ENCODE results near the gene PAK5. TPM values are rescaled to one million over a fixed set of nuclear protein-coding genes. Genes with fewer than 3 reads are reported as not detected.

Gene PAK5
- total RNA-seq, 1 donor = not detected

DNA sequence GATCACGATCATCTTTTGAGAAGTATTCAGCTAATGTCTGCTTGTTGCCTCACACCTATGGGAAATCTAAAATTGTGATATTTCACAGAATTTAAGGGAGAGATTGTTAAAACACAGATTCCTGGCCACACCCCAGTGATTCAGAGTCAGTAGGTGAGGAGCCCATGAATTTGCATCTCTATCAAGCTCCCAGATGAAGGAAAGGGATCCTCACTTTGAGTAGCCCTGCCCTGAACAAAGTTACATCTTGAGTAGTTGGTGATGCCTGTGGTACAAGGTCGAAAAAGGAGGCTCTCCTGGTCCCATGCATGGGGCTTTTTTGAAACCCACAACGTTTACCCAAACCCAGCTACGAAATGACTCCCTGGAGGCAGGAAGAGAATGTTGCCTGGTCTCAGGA lies 79.5 kb downstream of the PAK5 start:
- no peak for DNase-seq (ENCODE audit: low read depth)
- TF ChIP-seq, protein P1, sequence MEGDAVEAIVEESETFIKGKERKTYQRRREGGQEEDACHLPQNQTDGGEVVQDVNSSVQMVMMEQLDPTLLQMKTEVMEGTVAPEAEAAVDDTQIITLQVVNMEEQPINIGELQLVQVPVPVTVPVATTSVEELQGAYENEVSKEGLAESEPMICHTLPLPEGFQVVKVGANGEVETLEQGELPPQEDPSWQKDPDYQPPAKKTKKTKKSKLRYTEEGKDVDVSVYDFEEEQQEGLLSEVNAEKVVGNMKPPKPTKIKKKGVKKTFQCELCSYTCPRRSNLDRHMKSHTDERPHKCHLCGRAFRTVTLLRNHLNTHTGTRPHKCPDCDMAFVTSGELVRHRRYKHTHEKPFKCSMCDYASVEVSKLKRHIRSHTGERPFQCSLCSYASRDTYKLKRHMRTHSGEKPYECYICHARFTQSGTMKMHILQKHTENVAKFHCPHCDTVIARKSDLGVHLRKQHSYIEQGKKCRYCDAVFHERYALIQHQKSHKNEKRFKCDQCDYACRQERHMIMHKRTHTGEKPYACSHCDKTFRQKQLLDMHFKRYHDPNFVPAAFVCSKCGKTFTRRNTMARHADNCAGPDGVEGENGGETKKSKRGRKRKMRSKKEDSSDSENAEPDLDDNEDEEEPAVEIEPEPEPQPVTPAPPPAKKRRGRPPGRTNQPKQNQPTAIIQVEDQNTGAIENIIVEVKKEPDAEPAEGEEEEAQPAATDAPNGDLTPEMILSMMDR (IDR thresholded peaks at IDR 0.05; ENCODE audit: insufficient read depth, low read length) = no peak
- H3K4me3 ChIP-seq (ENCODE audit: low read depth, low read length) = no peak overlapping the region

DNA sequence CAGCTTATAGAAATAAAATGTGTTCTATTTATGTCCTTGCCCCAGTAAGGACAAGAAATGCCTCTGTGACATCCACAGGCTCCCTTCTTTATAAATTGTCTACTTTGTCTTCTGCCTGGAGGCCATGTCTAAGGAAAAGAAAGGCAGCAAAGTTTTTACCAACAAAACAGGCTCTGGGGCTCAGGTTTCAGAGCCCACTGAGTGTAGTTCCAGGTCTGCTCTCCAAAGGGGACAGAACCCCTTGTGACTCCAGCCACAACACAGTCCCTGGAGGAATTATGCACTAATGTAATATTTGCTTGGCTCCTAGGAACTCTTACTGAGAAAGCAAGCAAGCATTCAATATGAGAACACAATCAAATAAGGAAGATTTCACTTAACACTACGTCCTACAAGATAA lies 80.1 kb downstream of the PAK5 start:
- TF ChIP-seq, protein P1 (IDR thresholded peaks at IDR 0.05; ENCODE audit: insufficient read depth, low read length) = no peak
- no peak for DNase-seq (ENCODE audit: low read depth)
- H3K4me3 ChIP-seq (ENCODE audit: low read depth, low read length) = no peak overlapping the region

DNA sequence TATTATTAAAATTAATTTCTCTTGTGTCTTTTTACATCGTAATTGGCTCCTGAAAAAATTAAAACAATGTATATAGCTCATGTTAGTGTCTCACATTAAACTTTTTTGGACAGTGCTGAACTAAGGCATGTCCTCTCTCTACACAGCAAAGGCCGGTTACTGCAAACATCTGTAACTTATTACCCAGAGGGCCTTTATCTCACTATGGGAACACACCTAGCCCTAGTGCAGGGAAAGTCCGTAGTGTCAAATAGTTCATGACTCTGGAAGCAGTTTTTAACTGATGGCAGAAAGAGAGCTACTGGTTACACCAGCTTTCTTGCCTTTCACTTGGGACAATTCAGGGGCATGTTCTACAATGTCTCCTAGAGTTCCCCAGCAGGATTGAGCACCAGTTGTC lies 82.2 kb downstream of the PAK5 start:
- TF ChIP-seq, protein P1 (IDR thresholded peaks at IDR 0.05; ENCODE audit: insufficient read depth, low read length) = no peak
- H3K4me3 ChIP-seq (ENCODE audit: low read depth, low read length) = no peak overlapping the region
- DNase-seq (ENCODE audit: low read depth) = no peak

DNA sequence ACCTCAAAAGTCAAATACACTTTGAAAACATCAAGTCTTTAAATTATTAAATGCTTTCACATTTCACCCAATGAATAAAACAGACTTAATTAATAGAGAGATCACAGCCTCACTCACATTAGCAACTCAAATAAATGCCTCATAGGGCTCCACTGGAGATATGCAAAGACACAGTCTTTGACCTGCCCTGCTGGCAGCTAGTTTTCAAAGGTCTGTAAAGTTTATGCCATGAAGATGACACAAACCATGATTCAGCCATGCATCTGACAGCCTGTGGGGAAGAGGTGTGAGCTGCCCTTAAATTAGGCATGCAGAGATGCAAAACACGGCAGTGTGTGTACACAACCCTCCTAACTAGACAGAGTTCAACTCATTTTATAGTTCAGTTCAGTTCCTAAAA lies 83.6 kb downstream of the PAK5 start:
- no peak for DNase-seq (ENCODE audit: low read depth)
- no peak overlapping the region for H3K4me3 ChIP-seq (ENCODE audit: low read depth, low read length)
- TF ChIP-seq, protein P1 (IDR thresholded peaks at IDR 0.05; ENCODE audit: insufficient read depth, low read length) = no peak

DNA sequence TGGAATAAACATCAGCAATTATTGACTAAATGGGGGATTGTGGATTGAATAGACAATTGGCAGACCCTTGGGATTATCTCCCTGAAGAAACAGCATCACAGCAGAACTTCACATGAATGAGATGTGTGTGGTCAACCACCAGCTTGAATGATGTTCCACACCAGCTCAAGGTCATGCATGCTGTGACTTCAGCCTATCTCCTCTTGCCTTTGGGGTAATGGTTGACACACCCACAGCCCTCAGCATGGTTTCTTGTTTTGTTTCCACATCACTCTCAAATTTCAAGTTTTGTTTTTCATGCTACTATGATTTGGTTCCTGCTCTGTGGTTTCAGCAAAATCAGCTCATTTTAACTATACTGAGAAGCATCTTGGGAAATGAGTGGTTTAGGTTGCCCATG lies 94.3 kb downstream of the PAK5 start:
- no peak overlapping the region for H3K4me3 ChIP-seq (ENCODE audit: low read depth, low read length)
- TF ChIP-seq, protein P1 (IDR thresholded peaks at IDR 0.05; ENCODE audit: insufficient read depth, low read length) = no peak
- no peak for DNase-seq (ENCODE audit: low read depth)

DNA sequence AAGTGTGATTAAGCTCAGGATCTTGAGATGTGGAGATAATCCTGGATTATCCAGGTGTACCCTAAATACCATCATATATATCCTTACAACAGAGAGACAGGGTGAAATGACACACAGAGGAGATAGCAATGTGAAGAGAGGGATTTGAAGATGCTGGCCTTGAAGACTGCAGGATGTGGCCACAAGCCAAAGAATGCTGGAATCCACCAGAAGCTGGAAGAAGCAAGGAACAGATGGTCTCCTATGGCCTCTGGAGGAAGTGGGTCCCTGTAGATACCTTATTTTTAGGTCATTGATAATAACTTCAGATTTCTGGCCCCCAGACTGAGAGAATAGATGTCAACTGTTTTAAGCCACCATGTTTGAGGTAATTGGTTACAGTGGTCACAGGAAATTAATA lies 95.0 kb downstream of the PAK5 start:
- DNase-seq (ENCODE audit: low read depth) = no peak
- TF ChIP-seq, protein P1 (IDR thresholded peaks at IDR 0.05; ENCODE audit: insufficient read depth, low read length) = no peak
- H3K4me3 ChIP-seq (ENCODE audit: low read depth, low read length) = no peak overlapping the region

DNA sequence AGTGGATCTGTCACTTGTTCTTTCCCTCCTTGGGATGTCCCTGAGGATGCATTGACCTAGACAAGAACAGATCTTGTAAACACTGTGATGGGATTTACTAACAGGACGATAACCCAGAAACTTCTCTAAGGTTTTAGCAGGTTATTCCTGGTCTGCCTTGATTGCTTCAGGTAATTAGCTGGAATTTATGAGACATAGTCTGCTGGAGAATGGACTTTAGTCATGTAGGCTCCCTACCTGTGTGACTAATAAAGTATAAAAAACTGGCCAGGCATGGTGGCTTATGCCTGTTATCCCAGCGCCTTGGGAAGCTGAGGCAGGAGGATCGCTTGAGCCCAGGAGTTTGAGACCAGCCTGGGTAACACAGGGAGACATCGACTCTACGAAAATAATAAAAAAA lies 96.1 kb downstream of the PAK5 start:
- no peak overlapping the region for H3K4me3 ChIP-seq (ENCODE audit: low read depth, low read length)
- TF ChIP-seq, protein P1 (IDR thresholded peaks at IDR 0.05; ENCODE audit: insufficient read depth, low read length) = no peak
- no peak for DNase-seq (ENCODE audit: low read depth)

Measured in fibroblast of the aortic adventitia (primary cell).